ENCODE data around the gene ENTPD5. TPM values are rescaled to one million over a fixed set of nuclear protein-coding genes. Genes with fewer than 3 reads are reported as not detected.

Gene ENTPD5
- total RNA-seq, 2 experiments from 2014 or later: 7.5 to 18.1 TPM

DNA sequence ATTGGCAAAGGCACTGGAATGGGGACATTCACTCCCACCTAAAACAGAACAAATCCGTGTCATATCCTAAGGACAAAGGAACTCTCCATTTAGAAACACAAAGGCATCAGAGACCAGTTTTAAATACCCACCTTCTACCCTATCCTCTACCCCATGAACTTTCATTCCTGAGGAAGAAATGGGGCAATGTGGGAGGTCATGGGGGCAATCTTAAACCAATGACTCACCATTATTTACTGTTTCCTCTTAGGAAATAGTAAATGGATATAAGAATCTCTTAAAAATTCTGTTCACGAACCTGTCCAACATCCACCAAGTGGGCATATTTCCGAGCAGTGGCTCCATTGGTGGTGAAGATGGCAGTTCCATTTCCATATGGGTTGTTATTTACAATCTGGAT, 45.8 kb upstream of the ENTPD5 start:
- ChIA-PET CTCF (ENCODE audit: unreplicated experiment) (interaction anchor here (0.6 kb wide), 1 partner anchor 111 kb away, joined by 6 read pairs; no protein-coding TSS in a partner anchor), POLR2A (interaction anchor here (0.6 kb wide), 1 partner anchor 58 kb away, joined by 3 read pairs; no protein-coding TSS in a partner anchor)
- no peak for DNase-seq (ENCODE audit: low spot score)
- no peaks in the 10 kb centered on the region for H3K4me1 ChIP-seq (ENCODE audit: insufficient read depth, low read length, poor library complexity, severe bottlenecking)
- H3K27ac ChIP-seq (ENCODE audit: low read depth, low read length, poor library complexity, severe bottlenecking): no peak overlapping the region
- BruUV-seq (replicated peaks): no TSS peak
- no peak overlapping the region for H2AFZ ChIP-seq (ENCODE audit: low read length)
- TF ChIP-seq EZH2phosphoT487 (IDR thresholded peaks at IDR 0.05; ENCODE audit: borderline replicate concordance, low read depth, low read length): no peak
- H3K79me2 ChIP-seq (ENCODE audit: insufficient read depth, low read depth, low read length): no peaks in the 10 kb centered on the region
- H4K20me1 ChIP-seq (ENCODE audit: insufficient read depth, low read length): no peaks in the 10 kb centered on the region
- no peaks in the 10 kb centered on the region for H3K36me3 ChIP-seq (ENCODE audit: insufficient read depth, low read length)
- no peaks in the 10 kb centered on the region for H3K9me2 ChIP-seq (ENCODE audit: insufficient read depth, low read length)
- H3K9me3 ChIP-seq (ENCODE audit: low read length): no peaks in the 10 kb centered on the region
- H3K4me3 ChIP-seq (ENCODE audit: low read depth, low read length, poor library complexity, severe bottlenecking): no peak overlapping the region
- intact Hi-C loops (cut with micrococcal nuclease; ENCODE audit: unreplicated experiment): no loop called here
- H3K4me2 ChIP-seq (ENCODE audit: low read length): no peak overlapping the region

DNA sequence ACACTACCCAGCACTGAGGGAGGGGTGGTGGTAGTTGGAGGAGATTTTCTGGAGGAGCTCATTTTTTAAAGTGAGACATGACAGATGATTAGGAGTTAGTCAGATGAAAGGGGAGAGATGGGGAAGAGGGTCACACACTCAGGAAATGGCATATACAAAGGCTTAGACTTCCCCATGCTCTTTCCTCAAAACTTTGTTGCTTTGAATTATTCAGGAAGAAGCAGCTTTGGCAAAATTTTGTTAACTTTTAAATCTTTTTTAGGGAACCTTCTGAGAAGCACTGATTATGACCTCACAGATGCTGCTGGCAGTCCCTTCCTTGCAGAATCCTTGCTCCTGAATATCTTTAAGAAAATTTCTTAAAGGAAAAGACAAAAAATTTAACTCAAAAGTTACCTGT, 45.3 kb upstream of the ENTPD5 start:
- Histone ChIP-seq H3K9me3 (ENCODE audit: low read length) (no peaks in the 10 kb centered on the region), H3K4me2 (ENCODE audit: low read length) (no peak overlapping the region), H3K36me3 (ENCODE audit: insufficient read depth, low read length) (no peaks in the 10 kb centered on the region), H3K4me1 (ENCODE audit: insufficient read depth, low read length, poor library complexity, severe bottlenecking) (no peaks in the 10 kb centered on the region), H3K4me3 (ENCODE audit: low read depth, low read length, poor library complexity, severe bottlenecking) (no peak overlapping the region), H3K9me2 (ENCODE audit: insufficient read depth, low read length) (no peaks in the 10 kb centered on the region), H3K27ac (ENCODE audit: low read depth, low read length, poor library complexity, severe bottlenecking) (no peak overlapping the region), H4K20me1 (ENCODE audit: insufficient read depth, low read length) (no peaks in the 10 kb centered on the region), H2AFZ (ENCODE audit: low read length) (no peak overlapping the region), H3K79me2 (ENCODE audit: insufficient read depth, low read depth, low read length) (no peaks in the 10 kb centered on the region)
- DNase-seq (ENCODE audit: low spot score): no peak
- no TSS peak for BruUV-seq (replicated peaks)
- TF ChIP-seq, protein P1, sequence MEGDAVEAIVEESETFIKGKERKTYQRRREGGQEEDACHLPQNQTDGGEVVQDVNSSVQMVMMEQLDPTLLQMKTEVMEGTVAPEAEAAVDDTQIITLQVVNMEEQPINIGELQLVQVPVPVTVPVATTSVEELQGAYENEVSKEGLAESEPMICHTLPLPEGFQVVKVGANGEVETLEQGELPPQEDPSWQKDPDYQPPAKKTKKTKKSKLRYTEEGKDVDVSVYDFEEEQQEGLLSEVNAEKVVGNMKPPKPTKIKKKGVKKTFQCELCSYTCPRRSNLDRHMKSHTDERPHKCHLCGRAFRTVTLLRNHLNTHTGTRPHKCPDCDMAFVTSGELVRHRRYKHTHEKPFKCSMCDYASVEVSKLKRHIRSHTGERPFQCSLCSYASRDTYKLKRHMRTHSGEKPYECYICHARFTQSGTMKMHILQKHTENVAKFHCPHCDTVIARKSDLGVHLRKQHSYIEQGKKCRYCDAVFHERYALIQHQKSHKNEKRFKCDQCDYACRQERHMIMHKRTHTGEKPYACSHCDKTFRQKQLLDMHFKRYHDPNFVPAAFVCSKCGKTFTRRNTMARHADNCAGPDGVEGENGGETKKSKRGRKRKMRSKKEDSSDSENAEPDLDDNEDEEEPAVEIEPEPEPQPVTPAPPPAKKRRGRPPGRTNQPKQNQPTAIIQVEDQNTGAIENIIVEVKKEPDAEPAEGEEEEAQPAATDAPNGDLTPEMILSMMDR (conservative IDR thresholded peaks at IDR 0.05; ENCODE audit: low read length): no peak
- TF ChIP-seq EZH2phosphoT487 (IDR thresholded peaks at IDR 0.05; ENCODE audit: borderline replicate concordance, low read depth, low read length): no peak
- POLR2A ChIA-PET: interaction anchor here (0.7 kb wide), 1 partner anchor 58 kb away, joined by 3 read pairs; no protein-coding TSS in a partner anchor
- CTCF ChIA-PET (ENCODE audit: unreplicated experiment): interaction anchor here (0.6 kb wide), 1 partner anchor 111 kb away, joined by 6 read pairs; no protein-coding TSS in a partner anchor
- intact Hi-C loops (cut with micrococcal nuclease; ENCODE audit: unreplicated experiment): no loop called here

DNA sequence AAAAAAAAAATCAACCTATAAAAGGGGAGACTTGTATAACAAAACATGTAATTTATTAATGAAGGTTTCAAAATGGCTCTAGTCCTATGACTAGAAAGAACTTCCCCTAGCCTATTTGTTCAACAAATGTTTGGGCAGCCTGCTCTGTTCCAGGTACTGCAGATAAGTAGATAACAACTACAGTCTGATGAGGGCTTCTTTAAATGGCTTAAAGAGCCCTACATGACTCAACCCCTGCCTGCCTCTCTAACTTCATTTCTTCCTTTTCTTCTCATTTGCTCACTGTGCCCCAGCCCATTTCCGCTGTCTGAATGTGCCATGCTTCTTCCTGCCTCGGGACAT, 43.7 kb upstream of the ENTPD5 start:
- Histone ChIP-seq H3K4me3 (ENCODE audit: low read depth, low read length, poor library complexity, severe bottlenecking) (no peak overlapping the region), H3K79me2 (ENCODE audit: insufficient read depth, low read depth, low read length) (no peaks in the 10 kb centered on the region), H4K20me1 (ENCODE audit: insufficient read depth, low read length) (no peaks in the 10 kb centered on the region), H3K36me3 (ENCODE audit: insufficient read depth, low read length) (no peaks in the 10 kb centered on the region), H2AFZ (ENCODE audit: low read length) (no peak overlapping the region), H3K9me2 (ENCODE audit: insufficient read depth, low read length) (no peaks in the 10 kb centered on the region), H3K4me1 (ENCODE audit: insufficient read depth, low read length, poor library complexity, severe bottlenecking) (no peaks in the 10 kb centered on the region), H3K9me3 (ENCODE audit: low read length) (no peaks in the 10 kb centered on the region), H3K4me2 (ENCODE audit: low read length) (no peak overlapping the region), H3K27ac (ENCODE audit: low read depth, low read length, poor library complexity, severe bottlenecking) (no peak overlapping the region)
- intact Hi-C loops (cut with micrococcal nuclease; ENCODE audit: unreplicated experiment): no loop called here
- TF ChIP-seq EZH2phosphoT487 (IDR thresholded peaks at IDR 0.05; ENCODE audit: borderline replicate concordance, low read depth, low read length): no peak
- TF ChIP-seq, protein P1 (conservative IDR thresholded peaks at IDR 0.05; ENCODE audit: low read length): no peak
- no TSS peak for BruUV-seq (replicated peaks)
- no peak for DNase-seq (ENCODE audit: low spot score)
- CTCF ChIA-PET (ENCODE audit: unreplicated experiment): no interaction called here
- POLR2A ChIA-PET: no interaction called here

Data from OCI-LY7 (cell line).